ENCODE measurements around the gene C1QTNF1.

Gene C1QTNF1

GRCh38 chr17:79003661-79004411 lies 20.1 kb upstream of the C1QTNF1 start:
- FAIRE-seq (no peak), DNase-seq (ENCODE audit: extremely low spot score, insufficient read length, low read depth) (no peak)

- no peak for FAIRE-seq
- no peak for DNase-seq (ENCODE audit: extremely low spot score, insufficient read length, low read depth)
Measured at GRCh38 chr17:79005063-79005861, 18.7 kb upstream of the C1QTNF1 start.

- FAIRE-seq = no peak
- no peak for DNase-seq (ENCODE audit: extremely low spot score, insufficient read length, low read depth)
Measured at GRCh38 chr17:79006046-79006445, 17.9 kb upstream of the C1QTNF1 start.

GRCh38 chr17:79006794-79007503 lies 17.0 kb upstream of the C1QTNF1 start:
- DNase-seq (ENCODE audit: extremely low spot score, insufficient read length, low read depth) = no peak
- FAIRE-seq = no peak

GRCh38 chr17:79007504-79008381 lies 16.2 kb upstream of the C1QTNF1 start:
- FAIRE-seq (no peak), DNase-seq (ENCODE audit: extremely low spot score, insufficient read length, low read depth) (no peak)

GRCh38 chr17:79008666-79009387 lies 15.1 kb upstream of the C1QTNF1 start:
- FAIRE-seq = no peak
- no peak for DNase-seq (ENCODE audit: extremely low spot score, insufficient read length, low read depth)

- FAIRE-seq (peak; percentile 81), DNase-seq (ENCODE audit: extremely low spot score, insufficient read length, low read depth) (peak; percentile 97)
Measured at GRCh38 chr17:79009397-79010303, 14.3 kb upstream of the C1QTNF1 start, which contains the start of gene CANT1. Gene CANT1, minus strand, starts transcription at chr17:79009764. Its CDS starts 12,142 bp downstream, at chr17:78997622.

- FAIRE-seq = no peak
- DNase-seq (ENCODE audit: extremely low spot score, insufficient read length, low read depth) = no peak
Measured at GRCh38 chr17:79010304-79010646, 13.7 kb upstream of the C1QTNF1 start.

GRCh38 chr17:79011451-79012147 lies 12.4 kb upstream of the C1QTNF1 start:
- DNase-seq (ENCODE audit: extremely low spot score, insufficient read length, low read depth) (no peak), FAIRE-seq (no peak)

GRCh38 chr17:79012563-79013134 lies 11.3 kb upstream of the C1QTNF1 start:
- FAIRE-seq (no peak), DNase-seq (ENCODE audit: extremely low spot score, insufficient read length, low read depth) (no peak)

GRCh38 chr17:79014158-79014758 lies 9.7 kb upstream of the C1QTNF1 start:
- FAIRE-seq (no peak), DNase-seq (ENCODE audit: extremely low spot score, insufficient read length, low read depth) (no peak)

GRCh38 chr17:79017546-79018369 lies 6.2 kb upstream of the C1QTNF1 start:
- no peak for FAIRE-seq
- DNase-seq (ENCODE audit: extremely low spot score, insufficient read length, low read depth) = no peak

GRCh38 chr17:79018370-79018695 lies 5.6 kb upstream of the C1QTNF1 start:
- FAIRE-seq (no peak), DNase-seq (ENCODE audit: extremely low spot score, insufficient read length, low read depth) (no peak)

- FAIRE-seq (no peak), DNase-seq (ENCODE audit: extremely low spot score, insufficient read length, low read depth) (no peak)
Measured at GRCh38 chr17:79019261-79019631, 4.7 kb upstream of the C1QTNF1 start.

GRCh38 chr17:79019632-79020584 lies 4.1 kb upstream of the C1QTNF1 start:
- DNase-seq (ENCODE audit: extremely low spot score, insufficient read length, low read depth) = no peak
- FAIRE-seq = no peak

All from GM18507 (cell line).